MM.1S (cell line): ENCODE results near the gene RUNX2.

Source experiments
- CTCF ChIP-seq: fragments of 300-600 bp; sonication (generic); IDR thresholded peaks from 2 replicates; pipeline ENCODE4 v1.5.1; 2016; ENCODE audit warnings: antibody characterized with exemption, low read length, mixed read lengths
- EZH2 ChIP-seq: fragments of 300-600 bp; sonication (generic); optimal IDR thresholded peaks from 2 replicates; pipeline ENCODE3; 2017; ENCODE audit warnings: low read depth, mild to moderate bottlenecking, antibody characterized with exemption, low read length, mixed read lengths
- EZH2phosphoT487 ChIP-seq: fragments of 300-600 bp; sonication (generic); IDR thresholded peaks from 2 replicates; pipeline ENCODE4 v1.6.1; 2018; ENCODE audit warnings: antibody characterized with exemption, low read length

GRCh38 chr6:45461486-45461885 is 133.4 kb downstream of the RUNX2 start:
- no peak for TF ChIP-seq CTCF
- TF ChIP-seq EZH2phosphoT487: no peak
- no peak for TF ChIP-seq EZH2
